ENCODE measurements around the gene ISG20L2. TPM values are rescaled to one million over a fixed set of nuclear protein-coding genes. Genes with fewer than 3 reads are reported as not detected.

ISG20L2 gene
- total and polyA plus RNA-seq, 2 donors (not counting 1 experiment from before 2014, with no cell fraction given): 5.8 to 23.6 TPM

DNA sequence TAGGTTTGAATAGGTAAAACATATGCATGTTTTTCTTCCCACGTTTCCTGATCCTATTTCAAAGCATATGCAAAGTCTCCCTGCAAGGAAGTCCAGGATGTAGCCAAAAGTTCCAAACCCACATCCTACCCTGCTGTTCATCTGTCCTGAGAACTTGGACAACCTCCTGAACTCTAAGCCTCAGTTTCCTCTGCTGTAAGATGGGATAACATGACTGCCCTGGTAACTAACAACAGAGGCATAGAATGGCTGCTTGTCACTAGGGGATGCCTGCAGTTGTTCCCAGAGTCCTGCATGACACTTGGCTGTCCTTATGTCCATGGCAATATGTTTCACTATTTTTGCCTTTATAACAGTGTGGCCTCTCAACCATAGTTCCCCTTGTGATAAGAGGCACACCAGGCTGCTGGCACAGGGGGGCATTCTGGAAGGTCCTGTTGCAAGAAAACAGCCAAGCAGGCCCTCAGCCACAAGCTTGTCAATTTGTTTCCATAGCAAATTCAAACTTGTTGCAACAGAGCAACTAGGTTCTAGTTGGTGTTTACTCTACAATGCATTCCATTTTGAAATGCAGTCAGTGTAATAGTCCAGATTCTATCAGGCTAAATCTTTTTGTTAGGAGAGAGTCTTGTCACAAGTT is 24.4 kb upstream of the ISG20L2 start:
- Histone ChIP-seq H4K20me1 (ENCODE audit: control insufficient read depth, extremely low read depth, insufficient read depth, low read length) (no peaks in the 10 kb centered on the region), H3K27me3 (ENCODE audit: control insufficient read depth, insufficient read depth, low read length) (no peaks in the 10 kb centered on the region), H3K9ac (ENCODE audit: insufficient read depth, low read length) (no peak overlapping the region), H3K4me3 (replicated peaks in 1 of 4; ENCODE audit: control extremely low read depth in 1 of 4, insufficient read depth in 1 of 4, low read depth in 3 of 4, low read length in 4 of 4) (peak overlapping the region in 2 of 4 experiments; percentile 72 to 85), H3K36me3 (ENCODE audit: control insufficient read depth, insufficient read depth, low read length) (no peaks in the 10 kb centered on the region), H2AFZ (ENCODE audit: low read length) (no peak overlapping the region), H3K27ac (ENCODE audit: insufficient read depth, low read length) (peak overlapping the region; percentile 43), H3K79me2 (ENCODE audit: control insufficient read depth, insufficient read depth, low read length) (peaks cover 41% of the 10 kb centered on the region), H3K4me2 (ENCODE audit: extremely low read depth, insufficient read depth, low read length) (peak overlapping the region; percentile 87), H3K9me3 (ENCODE audit: control insufficient read depth, insufficient read depth, low read depth, low read length) (no peaks in the 10 kb centered on the region), H3K4me1 (ENCODE audit: control insufficient read depth, extremely low read depth, insufficient read depth, low read length) (peaks cover 18% of the 10 kb centered on the region)
- peak in 1 of 2 donors; percentile 54 for DNase-seq (ENCODE audit: low read depth in 2 of 2)
- no peak for TF ChIP-seq EZH2 (IDR thresholded peaks at IDR 0.05; ENCODE audit: low read length, missing control alignments)
- TF ChIP-seq, protein P1, sequence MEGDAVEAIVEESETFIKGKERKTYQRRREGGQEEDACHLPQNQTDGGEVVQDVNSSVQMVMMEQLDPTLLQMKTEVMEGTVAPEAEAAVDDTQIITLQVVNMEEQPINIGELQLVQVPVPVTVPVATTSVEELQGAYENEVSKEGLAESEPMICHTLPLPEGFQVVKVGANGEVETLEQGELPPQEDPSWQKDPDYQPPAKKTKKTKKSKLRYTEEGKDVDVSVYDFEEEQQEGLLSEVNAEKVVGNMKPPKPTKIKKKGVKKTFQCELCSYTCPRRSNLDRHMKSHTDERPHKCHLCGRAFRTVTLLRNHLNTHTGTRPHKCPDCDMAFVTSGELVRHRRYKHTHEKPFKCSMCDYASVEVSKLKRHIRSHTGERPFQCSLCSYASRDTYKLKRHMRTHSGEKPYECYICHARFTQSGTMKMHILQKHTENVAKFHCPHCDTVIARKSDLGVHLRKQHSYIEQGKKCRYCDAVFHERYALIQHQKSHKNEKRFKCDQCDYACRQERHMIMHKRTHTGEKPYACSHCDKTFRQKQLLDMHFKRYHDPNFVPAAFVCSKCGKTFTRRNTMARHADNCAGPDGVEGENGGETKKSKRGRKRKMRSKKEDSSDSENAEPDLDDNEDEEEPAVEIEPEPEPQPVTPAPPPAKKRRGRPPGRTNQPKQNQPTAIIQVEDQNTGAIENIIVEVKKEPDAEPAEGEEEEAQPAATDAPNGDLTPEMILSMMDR (conservative IDR thresholded peaks at IDR 0.05 in 1 of 2, IDR thresholded peaks at IDR 0.05 in 1 of 2; ENCODE audit: low read depth in 1 of 2, low read length in 2 of 2): no peak

DNA sequence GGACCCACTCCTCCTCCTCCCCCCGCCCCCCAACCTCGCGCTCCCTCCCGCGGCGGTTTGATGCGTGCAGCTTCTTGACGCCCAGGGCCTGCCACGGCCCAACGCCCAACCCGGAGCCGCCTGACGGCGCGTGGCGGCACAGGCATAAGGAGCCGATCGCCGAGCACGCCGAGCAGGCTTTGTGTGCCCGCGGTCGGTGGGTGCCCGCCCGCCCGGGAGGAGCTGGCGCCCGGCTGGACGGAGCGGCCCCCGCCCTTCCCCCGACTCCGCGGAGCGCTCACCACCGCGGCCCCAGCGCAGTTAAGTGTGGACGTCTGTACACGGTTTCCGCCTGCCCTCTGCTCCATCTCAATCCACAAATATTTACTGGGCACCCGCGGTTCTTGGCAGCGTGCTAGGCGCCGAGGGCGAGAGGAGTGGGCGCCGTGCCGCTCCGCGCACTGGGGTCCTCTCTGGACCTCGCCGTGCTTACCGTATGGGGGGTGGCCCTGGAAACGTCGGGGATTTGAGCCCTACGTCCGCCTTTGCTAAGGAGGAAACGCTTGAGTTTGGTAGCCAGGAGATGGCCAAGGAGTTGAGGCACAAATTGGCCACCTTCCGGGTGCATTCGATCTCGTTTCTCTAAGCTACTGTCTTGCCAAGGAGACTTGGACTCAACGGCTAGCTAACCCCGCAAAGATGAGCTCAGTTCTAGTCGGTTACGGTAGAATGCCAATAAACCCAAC is 23.4 kb upstream of the ISG20L2 start:
- peak overlapping the region; percentile 89 for H3K9ac ChIP-seq (ENCODE audit: insufficient read depth, low read length)
- peak overlapping the region; percentile 72 to 95 (median 85) for H3K4me3 ChIP-seq (replicated peaks in 1 of 4; ENCODE audit: control extremely low read depth in 1 of 4, insufficient read depth in 1 of 4, low read depth in 3 of 4, low read length in 4 of 4)
- H2AFZ ChIP-seq (ENCODE audit: low read length): peak overlapping the region; percentile 73
- TF ChIP-seq, protein P1 (conservative IDR thresholded peaks at IDR 0.05 in 1 of 2, IDR thresholded peaks at IDR 0.05 in 1 of 2; ENCODE audit: low read depth in 1 of 2, low read length in 2 of 2): no peak
- TF ChIP-seq EZH2 (IDR thresholded peaks at IDR 0.05; ENCODE audit: low read length, missing control alignments): no peak
- H3K9me3 ChIP-seq (ENCODE audit: control insufficient read depth, insufficient read depth, low read depth, low read length): no peaks in the 10 kb centered on the region
- H3K36me3 ChIP-seq (ENCODE audit: control insufficient read depth, insufficient read depth, low read length): no peaks in the 10 kb centered on the region
- H3K79me2 ChIP-seq (ENCODE audit: control insufficient read depth, insufficient read depth, low read length): peaks cover 50% of the 10 kb centered on the region
- peak overlapping the region; percentile 95 for H3K27ac ChIP-seq (ENCODE audit: insufficient read depth, low read length)
- peak overlapping the region; percentile 87 for H3K4me2 ChIP-seq (ENCODE audit: extremely low read depth, insufficient read depth, low read length)
- no peaks in the 10 kb centered on the region for H3K27me3 ChIP-seq (ENCODE audit: control insufficient read depth, insufficient read depth, low read length)
- peaks cover 26% of the 10 kb centered on the region for H3K4me1 ChIP-seq (ENCODE audit: control insufficient read depth, extremely low read depth, insufficient read depth, low read length)
- peak; percentile 97 to 98 for DNase-seq (ENCODE audit: low read depth in 2 of 2)
- H4K20me1 ChIP-seq (ENCODE audit: control insufficient read depth, extremely low read depth, insufficient read depth, low read length): no peaks in the 10 kb centered on the region

DNA sequence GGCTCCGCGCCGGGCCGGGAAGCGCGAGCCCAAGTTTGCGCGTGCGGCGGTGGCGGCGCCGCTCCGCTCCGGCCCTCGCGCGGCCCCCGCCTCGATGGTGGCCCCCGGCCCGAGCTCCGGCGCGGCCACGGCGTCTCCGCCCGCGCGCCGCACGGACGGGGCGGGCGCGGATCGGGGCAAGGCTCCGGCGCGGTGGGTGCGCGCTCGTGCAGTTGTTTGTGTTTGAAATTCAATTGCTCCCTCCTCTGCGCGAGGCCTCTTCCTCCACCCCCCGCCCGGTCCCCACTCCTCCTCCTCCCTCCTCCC is 22.8 kb upstream of the ISG20L2 start, which contains the start of gene HDGF:
Gene HDGF (minus strand): TSS at position 225 of the 306 bp plus-strand sequence. CDS start 246 bp downstream, outside the sequence.
- Histone ChIP-seq H3K27ac (ENCODE audit: insufficient read depth, low read length) (peak within 1 kb of the TSS; percentile 100), H3K9me3 (ENCODE audit: control insufficient read depth, insufficient read depth, low read depth, low read length) (no peaks in the 10 kb centered on the region), H4K20me1 (ENCODE audit: control insufficient read depth, extremely low read depth, insufficient read depth, low read length) (no peaks in the 10 kb centered on the region), H3K9ac (ENCODE audit: insufficient read depth, low read length) (peak within 1 kb of the TSS; percentile 89), H3K36me3 (ENCODE audit: control insufficient read depth, insufficient read depth, low read length) (no peaks in the 10 kb centered on the region), H3K4me3 (replicated peaks in 1 of 4; ENCODE audit: control extremely low read depth in 1 of 4, insufficient read depth in 1 of 4, low read depth in 3 of 4, low read length in 4 of 4) (peak within 1 kb of the TSS; percentile 83 to 95 (median 90)), H3K79me2 (ENCODE audit: control insufficient read depth, insufficient read depth, low read length) (peaks cover 54% of the 10 kb centered on the region), H3K27me3 (ENCODE audit: control insufficient read depth, insufficient read depth, low read length) (no peaks in the 10 kb centered on the region), H3K4me1 (ENCODE audit: control insufficient read depth, extremely low read depth, insufficient read depth, low read length) (peaks cover 29% of the 10 kb centered on the region), H3K4me2 (ENCODE audit: extremely low read depth, insufficient read depth, low read length) (peak within 1 kb of the TSS; percentile 87), H2AFZ (ENCODE audit: low read length) (peak within 1 kb of the TSS; percentile 73)
- DNase-seq (ENCODE audit: low read depth in 2 of 2): no peak
- TF ChIP-seq, protein P1 (conservative IDR thresholded peaks at IDR 0.05 in 1 of 2, IDR thresholded peaks at IDR 0.05 in 1 of 2; ENCODE audit: low read depth in 1 of 2, low read length in 2 of 2): no peak

Measured in fibroblast of lung (primary cell).